HG03442 (cell line): ENCODE measurements around the gene CLIC2.

Experiments
- ATAC-seq: cut with Tn5 transposase; IDR thresholded peaks from one replicate; pipeline ENCODE4 v1.9.1; 2021; ENCODE audit warnings: mild to moderate bottlenecking, moderate library complexity; ENCODE audit not compliant: unreplicated experiment

The CLIC2 gene

DNA sequence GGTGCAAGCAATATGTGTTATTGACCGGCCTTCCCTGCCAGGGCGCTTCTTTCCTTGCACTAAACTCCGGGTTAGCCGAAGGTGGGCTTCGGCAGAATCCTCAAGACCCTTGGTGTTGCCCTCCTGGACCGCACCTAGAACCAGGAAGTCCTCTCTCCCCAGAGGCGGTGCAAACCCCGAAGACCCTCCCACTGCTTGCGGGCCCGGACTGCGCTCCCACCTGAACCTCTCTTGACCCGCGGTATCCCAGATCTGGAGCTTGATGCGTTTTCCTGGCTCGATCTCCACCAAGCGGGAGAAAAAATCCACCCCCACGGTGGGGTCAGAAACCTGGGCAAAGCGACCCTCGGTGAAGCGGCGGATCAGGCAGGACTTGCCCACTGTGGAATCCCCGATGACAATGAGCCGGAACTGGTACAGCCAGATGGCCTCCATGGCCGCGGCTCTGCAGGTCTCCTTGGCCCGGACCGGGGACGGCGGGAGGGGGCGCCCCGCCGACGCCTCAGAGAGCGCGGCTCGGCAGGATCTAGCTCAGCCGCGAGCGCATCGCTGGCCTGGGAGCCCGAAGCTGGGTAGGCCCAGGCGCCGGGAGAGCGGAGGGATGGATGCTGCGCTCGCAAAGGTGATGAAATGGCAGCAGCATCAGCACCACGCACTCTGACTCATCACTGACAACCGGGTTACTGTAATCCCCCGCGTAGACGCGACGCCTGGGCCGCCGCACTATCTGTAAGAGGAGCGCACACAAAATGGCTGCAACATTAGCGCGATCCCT lies 70.4 kb downstream of the CLIC2 start, which contains the start of gene RAB39B:
TSS of gene RAB39B (minus strand) at position 638 of the 775 bp plus-strand sequence. CDS start at position 435, 203 bp downstream.
- ATAC-seq, result peak; percentile 95

DNA sequence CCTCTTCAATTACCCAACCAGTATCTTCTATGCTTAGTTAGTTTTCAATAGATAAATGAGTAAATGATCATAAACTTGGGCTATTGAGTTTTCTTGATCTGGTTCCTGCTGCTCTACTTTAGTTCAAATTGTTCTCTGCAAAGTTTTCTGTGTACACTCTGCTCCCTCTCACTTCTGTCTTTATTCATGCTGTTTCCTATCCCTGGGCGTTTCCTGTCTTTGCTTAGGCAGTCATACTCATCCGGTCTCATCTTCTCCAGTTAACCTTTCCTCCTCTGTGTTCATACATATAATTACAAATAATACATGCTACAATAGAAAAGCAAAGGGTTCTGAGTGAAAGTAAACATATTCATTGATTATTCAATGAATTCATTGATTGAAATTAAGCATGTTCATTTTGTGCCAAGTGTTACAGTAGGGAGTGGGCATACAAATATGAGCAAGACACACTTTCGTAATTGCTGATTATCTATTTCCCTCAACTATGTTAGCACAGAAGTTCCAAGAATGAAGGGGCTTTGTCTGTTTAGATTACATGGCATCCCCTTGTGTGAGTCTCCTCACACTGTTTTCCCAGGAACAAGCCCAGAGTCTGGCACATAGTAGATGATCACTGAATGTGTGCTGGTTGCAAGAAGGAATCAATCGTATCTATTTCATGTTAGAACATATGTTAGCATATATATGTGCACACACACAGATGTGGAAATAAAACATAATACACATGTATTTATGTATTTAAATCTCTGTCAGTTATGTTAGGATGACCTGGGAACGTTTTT lies 71.3 kb downstream of the CLIC2 start:
- ATAC-seq, result no peak

DNA sequence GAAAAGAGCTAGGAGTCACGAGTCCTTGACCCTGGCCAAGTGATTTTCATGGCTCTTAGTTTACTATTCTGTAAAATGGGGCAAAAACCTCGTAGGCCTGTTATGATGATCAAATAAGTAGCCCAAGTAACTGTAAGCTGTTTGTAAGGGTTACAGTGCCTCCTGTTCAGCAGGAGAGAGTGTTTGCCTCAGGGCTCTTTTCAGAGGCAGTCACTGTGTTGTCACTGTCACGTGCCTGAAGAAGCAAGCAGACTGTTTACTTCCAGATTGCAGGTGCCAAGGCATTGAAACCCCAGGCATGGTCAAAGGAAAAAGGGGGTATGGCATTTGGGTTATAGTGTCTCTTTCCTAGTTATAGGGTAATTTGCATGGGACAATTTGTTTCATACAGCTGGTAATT lies 74.7 kb downstream of the CLIC2 start:
- ATAC-seq, result no peak

DNA sequence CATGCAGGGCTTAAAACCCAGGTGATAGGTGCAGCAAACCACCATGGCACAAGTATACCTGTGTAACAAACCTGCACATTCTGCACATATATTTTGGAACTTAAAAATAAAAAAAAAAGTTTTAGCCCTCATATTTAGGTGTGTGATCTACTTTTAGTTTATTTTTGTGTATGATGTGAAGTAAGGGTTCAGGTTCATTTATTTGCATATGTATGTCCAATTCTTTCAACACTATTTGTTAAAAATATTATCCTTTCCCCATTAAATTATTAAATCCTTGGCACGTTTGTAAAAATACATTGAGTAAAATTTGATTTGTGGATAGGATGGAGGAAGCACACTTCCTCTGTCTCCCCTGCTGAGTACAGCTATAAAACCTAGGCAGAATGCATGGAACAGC lies 83.0 kb downstream of the CLIC2 start:
- ATAC-seq, result no peak

DNA sequence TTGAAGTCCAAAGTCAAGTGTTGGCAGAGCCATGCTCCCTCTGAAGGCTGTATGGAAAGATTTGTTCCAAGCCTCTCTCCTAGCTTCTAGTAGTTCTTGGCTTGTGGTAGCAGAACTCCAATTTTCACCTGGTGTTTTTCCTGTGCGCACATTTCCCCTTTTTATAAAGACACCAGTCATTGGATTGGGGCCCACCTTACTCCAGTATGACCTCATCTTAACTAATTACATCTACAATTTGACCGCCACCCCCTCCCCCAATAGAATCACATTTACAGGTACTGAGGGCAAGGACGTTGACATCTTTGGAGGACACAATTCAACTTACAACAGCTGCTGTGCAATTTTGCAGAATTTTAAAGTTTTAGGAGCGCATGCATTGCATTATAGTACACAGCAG lies 86.9 kb downstream of the CLIC2 start:
- ATAC-seq, result no peak

DNA sequence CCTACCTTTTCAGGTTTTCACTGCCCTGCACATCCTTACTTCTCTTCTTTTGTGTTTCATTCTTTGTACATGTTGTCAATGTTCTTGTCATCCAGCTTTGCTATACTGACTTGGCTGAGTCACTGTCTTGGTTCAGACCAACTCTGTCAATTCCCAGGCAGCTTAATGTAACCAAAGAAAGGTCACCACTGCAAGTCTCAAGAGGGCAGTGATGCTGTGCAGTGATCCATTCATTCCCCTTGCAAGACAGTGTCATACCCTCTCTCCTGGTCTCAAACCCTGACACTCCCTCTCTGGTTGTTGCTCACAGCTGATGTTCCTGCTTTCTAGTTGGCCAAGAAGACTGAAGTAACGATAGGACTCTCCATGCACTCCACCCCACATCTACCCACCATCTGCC lies 87.7 kb downstream of the CLIC2 start:
- ATAC-seq, result no peak

DNA sequence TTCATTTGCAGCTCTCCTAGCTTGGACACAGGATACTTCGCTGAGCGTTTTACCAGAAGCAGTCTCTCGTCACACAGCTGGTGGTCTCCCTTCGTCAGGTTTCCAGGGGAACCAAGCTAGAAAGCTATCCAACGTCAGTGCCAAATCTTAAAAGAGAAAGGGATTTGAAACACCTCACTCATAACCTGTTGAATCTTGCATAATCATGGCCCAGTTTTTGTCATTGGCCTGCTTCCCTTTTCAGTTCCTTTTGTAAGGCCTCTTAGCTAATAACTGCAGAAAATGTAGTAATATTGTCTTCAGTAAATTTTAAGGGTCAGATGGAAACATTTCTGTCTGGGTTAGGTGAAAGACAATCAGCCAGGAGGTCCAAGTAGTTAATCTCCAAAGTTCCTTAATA lies 92.1 kb downstream of the CLIC2 start:
- no peak for ATAC-seq

DNA sequence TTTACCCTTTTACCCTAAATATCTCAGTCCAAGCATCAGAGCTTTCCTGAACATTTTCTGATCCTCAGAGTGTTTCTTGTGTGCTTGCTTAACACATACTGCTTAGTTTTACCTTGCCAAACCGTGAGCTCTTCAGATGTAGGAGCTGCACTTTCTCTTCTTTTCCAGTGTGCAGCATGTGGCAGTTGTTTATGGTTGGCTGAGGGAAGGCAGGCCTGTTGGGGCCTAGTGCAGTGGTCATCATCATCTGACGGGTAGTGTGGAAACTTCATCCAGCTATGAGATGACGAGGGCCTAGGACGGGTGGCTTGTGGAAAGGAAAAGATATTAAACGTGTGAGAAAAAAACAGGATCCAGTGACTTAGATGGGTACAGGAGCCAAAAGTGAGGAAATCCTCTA lies 96.7 kb downstream of the CLIC2 start:
- no peak for ATAC-seq

DNA sequence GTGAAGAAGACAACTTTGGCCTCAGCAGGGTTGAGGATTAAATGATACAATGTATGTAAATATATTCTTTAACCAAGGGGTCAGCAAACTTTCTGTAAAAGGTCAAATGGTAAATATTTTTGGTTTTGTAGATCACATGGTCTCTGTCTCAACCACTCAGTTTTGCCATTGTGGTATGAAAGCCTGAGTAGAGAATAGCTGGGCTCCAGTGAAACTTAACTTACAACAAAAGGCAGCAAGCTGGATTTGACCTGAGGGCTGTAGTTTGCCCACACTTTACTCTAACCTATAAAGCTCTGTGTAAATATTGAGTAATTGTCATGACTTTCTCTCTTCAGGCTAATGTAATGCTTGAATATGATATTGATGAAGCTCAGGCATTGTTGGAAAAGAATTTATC lies 98.5 kb downstream of the CLIC2 start:
- ATAC-seq, result no peak

DNA sequence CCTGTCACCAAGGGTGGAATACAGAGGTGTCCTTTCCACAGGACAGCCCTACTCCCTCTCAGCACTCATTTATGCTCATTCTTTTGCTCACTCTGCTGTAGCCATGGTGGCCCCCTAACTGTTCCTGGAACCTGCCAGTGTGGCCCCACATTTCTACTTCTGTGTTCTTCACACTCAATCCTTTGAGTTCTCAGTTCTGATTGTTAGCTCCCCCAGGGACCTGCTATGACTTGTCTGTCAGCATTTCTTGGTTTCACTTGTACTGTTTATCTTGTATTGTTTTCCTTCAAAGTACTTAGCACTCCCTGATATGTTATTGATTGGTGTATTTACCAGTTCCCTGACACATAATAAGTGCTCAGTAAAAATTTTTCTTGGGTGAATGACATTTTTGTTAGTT lies 103.3 kb downstream of the CLIC2 start:
- ATAC-seq, result peak; percentile 83
